ENCODE measurements around the gene MEF2D.

- no peak for TF ChIP-seq CTCF (tag by site-specific recombination; IDR thresholded peaks at IDR 0.05)
- TF ChIP-seq ZNF664 (tag by site-specific recombination; IDR thresholded peaks at IDR 0.05), result no peak
- TF ChIP-seq EGR2 (tag by site-specific recombination; IDR thresholded peaks at IDR 0.05; ENCODE audit: low read depth), result no peak
- no peak for TF ChIP-seq ZNF335 (tag by site-specific recombination; conservative IDR thresholded peaks at IDR 0.05)
- no peak for TF ChIP-seq REST (tag by site-specific recombination; IDR thresholded peaks at IDR 0.05)
Measured at GRCh38 chr1:156462954-156463795, 37.4 kb downstream of the MEF2D start.
